ENCODE data around the gene EIF2AK3. TPM values are rescaled to one million over a fixed set of nuclear protein-coding genes. Genes with fewer than 3 reads are reported as not detected.

EIF2AK3 gene
- 57.9 and 67.5 TPM in 2 replicates for total RNA-seq
- 89.0 TPM for total RNA-seq (2013)
- polyA plus RNA-seq = 40.2 and 113 TPM in 2 replicates
- 62.2 and 166 TPM in 2 replicates for polyA minus RNA-seq

- CTCF ChIA-PET = interaction anchor here (0.7 to 4.4 kb wide), 7 partner anchors 13 to 42 kb away, joined by 3 to 49 read pairs (median 6); no protein-coding TSS in a partner anchor
- H3K4me2 ChIP-seq (replicated peaks; ENCODE audit: low read depth, low read length, poor library complexity, severe bottlenecking) = peak within 1 kb of the TSS; percentile 79
- Mint-ChIP-seq H3K27ac (peak within 1 kb of the TSS; percentile 96), H3K27me3 (no peaks in the 10 kb centered on the region), H3K4me3 (peak within 1 kb of the TSS; percentile 96), H3K9me3 (ENCODE audit: insufficient read depth) (no peaks in the 10 kb centered on the region), H3K4me1 (peaks cover 20% of the 10 kb centered on the region)
- DNase-seq = peak; percentile 100
- peaks cover 59% of the 10 kb centered on the region for H3K79me2 ChIP-seq (ENCODE audit: control insufficient read depth, insufficient read depth, low read length)
- POLR2A ChIA-PET = interaction anchor here (0.9 to 3.7 kb wide), 6 partner anchors 21 to 64 kb away, joined by 3 to 25 read pairs (median 7); partner anchors contain the start of gene RPIA
- H3K9ac ChIP-seq (ENCODE audit: low read length) = peak within 1 kb of the TSS; percentile 98
- H4K20me1 ChIP-seq (ENCODE audit: control insufficient read depth, insufficient read depth, low read length, poor library complexity, severe bottlenecking) = peaks cover 27% of the 10 kb centered on the region
- ATAC-seq (ENCODE audit: low read depth) = peak; percentile 83
- H3K36me3 ChIP-seq (replicated peaks in 1 of 2; ENCODE audit: control extremely low read depth in 1 of 2, control insufficient read depth in 1 of 2, extremely low read depth in 1 of 2, insufficient read depth in 2 of 2, low read length in 1 of 2) = peaks cover 0 to 3% of the 10 kb centered on the region in 2 experiments
- H3K27me3 ChIP-seq (replicated peaks in 1 of 4; ENCODE audit: control extremely low read depth in 1 of 4, control insufficient read depth in 3 of 4, insufficient read depth in 4 of 4, low read length in 3 of 4) = no peaks in the 10 kb centered on the region
- H3K4me1 ChIP-seq (ENCODE audit: control insufficient read depth in 2 of 2, insufficient read depth in 2 of 2, low read length in 2 of 2) = peaks cover 43 to 50% of the 10 kb centered on the region in 2 donors
- intact Hi-C loops (cut with micrococcal nuclease) = loop anchor here (1.0 to 10.0 kb wide), 7 partner anchors 11 to 572 kb away; partner anchors contain the start of genes KRCC1 and RPIA
- TF ChIP-seq EZH2 (IDR thresholded peaks at IDR 0.05; ENCODE audit: borderline replicate concordance, insufficient read depth, low read depth, low read length, poor library complexity, severe bottlenecking) = peak; percentile 43
- TF ChIP-seq CTCF (IDR thresholded peaks at IDR 0.05) = no peak
- H3K27ac ChIP-seq (ENCODE audit: low read length in 2 of 2) = peak within 1 kb of the TSS; percentile 99
- H3K4me3 ChIP-seq (ENCODE audit: control extremely low read depth in 1 of 5, extremely low read depth in 1 of 5, insufficient read depth in 1 of 5, low read depth in 2 of 5, low read length in 4 of 5) = peak within 1 kb of the TSS; percentile 75 to 95 (median 88)
- under 1% methylated on average over 75 of the region's 75 CpGs for WGBS (ENCODE audit: insufficient coverage)
- no peaks in the 10 kb centered on the region for H3K9me3 ChIP-seq (ENCODE audit: control extremely low read depth in 1 of 3, control insufficient read depth in 2 of 3, insufficient read depth in 1 of 3, low read length in 2 of 3)
- H2AFZ ChIP-seq (ENCODE audit: insufficient read depth, low read depth, low read length, poor library complexity, severe bottlenecking) = peak within 1 kb of the TSS; percentile 70
These were observed at the start of gene EIF2AK3 for GRCh38 chr2:88627055-88627855. TSS of gene EIF2AK3 (minus strand) at chr2:88627464. CDS start at chr2:88627274, 190 bp downstream.
